ENCODE data around the gene ZNF138.

Gene ZNF138

GRCh38 chr7:64880322-64881297 is 86.4 kb downstream of the ZNF138 start:
- Histone ChIP-seq H3K27me3 (ENCODE audit: insufficient read depth, low read length) (no peaks in the 10 kb centered on the region), H3K36me3 (ENCODE audit: insufficient read depth, low read length) (no peaks in the 10 kb centered on the region), H3K9me3 (ENCODE audit: low read length) (peaks cover 32% of the 10 kb centered on the region), H3K4me3 (ENCODE audit: low read length) (no peak overlapping the region), H3K4me1 (ENCODE audit: insufficient read depth, low read length) (no peaks in the 10 kb centered on the region), H2AFZ (ENCODE audit: low read depth, low read length) (no peak overlapping the region)

- Histone ChIP-seq H3K27me3 (ENCODE audit: insufficient read depth, low read length) (no peaks in the 10 kb centered on the region), H3K9me3 (ENCODE audit: low read length) (peaks cover 30% of the 10 kb centered on the region), H3K4me3 (ENCODE audit: low read length) (no peak overlapping the region), H2AFZ (ENCODE audit: low read depth, low read length) (no peak overlapping the region), H3K4me1 (ENCODE audit: insufficient read depth, low read length) (no peaks in the 10 kb centered on the region), H3K36me3 (ENCODE audit: insufficient read depth, low read length) (no peaks in the 10 kb centered on the region)
These were observed 87.4 kb downstream of the ZNF138 start for GRCh38 chr7:64881461-64882287.

GRCh38 chr7:64882341-64883112 is 88.3 kb downstream of the ZNF138 start:
- Histone ChIP-seq H3K4me1 (ENCODE audit: insufficient read depth, low read length) (no peaks in the 10 kb centered on the region), H2AFZ (ENCODE audit: low read depth, low read length) (no peak overlapping the region), H3K27me3 (ENCODE audit: insufficient read depth, low read length) (no peaks in the 10 kb centered on the region), H3K4me3 (ENCODE audit: low read length) (no peak overlapping the region), H3K36me3 (ENCODE audit: insufficient read depth, low read length) (no peaks in the 10 kb centered on the region), H3K9me3 (ENCODE audit: low read length) (peaks cover 30% of the 10 kb centered on the region)

Measured in neuron (in vitro differentiated cells).